CD1c-positive myeloid dendritic cell (primary cell): ENCODE data around the gene SIRT7.
A peak's percentile ranks its signal among the peaks of the same experiment; 100 is the strongest.

ENCODE experiments used
- DNase-seq: peaks from one replicate; pipeline ENCODE4 v3.0.0-alpha.2; 2016; ENCODE audit errors: extremely low spot score

The SIRT7 gene

DNA sequence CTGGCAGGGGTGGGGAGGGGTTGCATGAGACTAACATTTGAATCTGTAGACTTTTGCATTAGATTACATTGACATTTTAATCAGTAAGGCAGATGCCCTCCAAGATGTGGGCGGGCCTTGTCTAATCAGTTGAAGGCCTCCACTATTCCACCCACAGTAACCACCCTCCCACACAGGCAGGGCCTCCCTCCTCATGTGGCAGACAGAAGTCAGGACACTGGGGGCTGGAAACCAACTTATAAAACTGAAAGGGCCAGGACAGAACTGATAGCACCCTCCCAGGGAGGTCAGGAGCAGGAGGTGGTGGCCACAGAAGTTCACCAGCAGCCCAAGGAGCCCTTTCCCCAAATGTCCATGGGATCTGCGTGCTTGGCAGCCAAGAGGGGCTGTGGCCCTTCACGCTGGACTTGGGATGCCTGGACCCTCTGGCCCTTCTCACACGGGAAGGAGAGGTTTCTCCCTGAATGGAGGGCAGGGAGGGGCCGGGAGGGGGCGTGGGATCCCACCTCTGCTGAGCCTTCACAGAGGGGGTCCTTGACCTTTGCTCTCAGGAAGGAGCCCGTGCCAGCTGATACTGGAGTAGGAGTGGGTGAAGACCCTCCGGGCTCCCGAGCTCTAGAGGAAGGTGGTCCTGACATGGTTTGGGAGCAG, 14.5 kb upstream of the SIRT7 start:
- DNase-seq = no peak

GRCh38 chr17:81931557-81932332, 13.8 kb upstream of the SIRT7 start:
- no peak for DNase-seq

- no peak for DNase-seq
These were observed 13.2 kb upstream of the SIRT7 start for GRCh38 chr17:81931189-81931556.

- no peak for DNase-seq
These were observed 12.5 kb upstream of the SIRT7 start for GRCh38 chr17:81930142-81931125.

GRCh38 chr17:81929253-81930141, 11.5 kb upstream of the SIRT7 start:
- DNase-seq = no peak

GRCh38 chr17:81928544-81929252, 10.7 kb upstream of the SIRT7 start:
- no peak for DNase-seq

DNA sequence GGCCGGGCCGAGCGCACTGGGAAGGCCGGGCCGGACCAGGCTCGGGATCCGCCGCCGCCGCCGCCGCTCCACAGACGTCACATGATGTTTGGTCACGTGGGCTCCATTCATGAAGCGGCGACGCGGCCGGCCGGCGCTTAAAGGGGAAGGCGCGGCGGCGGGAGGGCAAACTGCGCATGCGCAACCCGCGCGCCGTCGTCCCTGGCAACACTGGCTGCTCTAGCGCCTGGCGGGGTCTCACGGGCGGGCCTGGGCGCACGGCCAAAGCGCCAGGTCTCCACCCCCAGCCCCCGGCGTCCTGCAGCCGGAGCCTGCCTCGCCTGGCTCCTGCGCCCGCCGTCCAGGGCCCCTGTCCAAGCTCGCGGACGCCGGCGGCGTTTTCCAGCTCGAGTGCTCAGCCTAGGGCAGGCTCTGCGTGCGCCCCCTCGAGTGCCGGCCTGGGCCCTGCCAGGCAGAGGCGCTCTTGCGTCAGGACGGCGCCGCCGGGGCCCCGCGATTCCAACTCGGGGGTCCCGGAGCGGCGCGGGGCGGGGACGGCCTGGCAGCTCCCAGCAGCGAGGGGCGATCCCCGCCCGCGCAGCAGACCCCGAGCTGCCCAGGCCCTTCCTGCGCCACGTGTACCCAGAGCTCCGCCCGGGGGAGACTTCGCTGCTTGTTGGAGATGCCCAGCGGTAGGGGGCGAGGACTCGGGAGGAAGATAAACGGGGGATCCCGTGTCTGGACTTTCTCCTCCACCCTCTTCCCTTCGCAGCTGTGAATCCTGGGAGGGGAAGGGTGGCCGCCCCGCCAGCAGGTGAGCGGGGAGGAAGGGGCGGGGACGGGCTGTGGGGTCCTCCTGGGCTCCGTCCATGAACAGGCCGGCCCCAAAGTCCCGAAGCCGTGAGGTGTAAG, 9.9 kb upstream of the SIRT7 start, which contains the start of gene MAFG:
Gene MAFG, minus strand, starts transcription at position 83 of the 891 bp plus-strand sequence. CDS start 4,550 bp downstream, outside the sequence.
- DNase-seq = peak; percentile 98

- DNase-seq = no peak
These were observed 9.2 kb upstream of the SIRT7 start for GRCh38 chr17:81927152-81927652.

DNA sequence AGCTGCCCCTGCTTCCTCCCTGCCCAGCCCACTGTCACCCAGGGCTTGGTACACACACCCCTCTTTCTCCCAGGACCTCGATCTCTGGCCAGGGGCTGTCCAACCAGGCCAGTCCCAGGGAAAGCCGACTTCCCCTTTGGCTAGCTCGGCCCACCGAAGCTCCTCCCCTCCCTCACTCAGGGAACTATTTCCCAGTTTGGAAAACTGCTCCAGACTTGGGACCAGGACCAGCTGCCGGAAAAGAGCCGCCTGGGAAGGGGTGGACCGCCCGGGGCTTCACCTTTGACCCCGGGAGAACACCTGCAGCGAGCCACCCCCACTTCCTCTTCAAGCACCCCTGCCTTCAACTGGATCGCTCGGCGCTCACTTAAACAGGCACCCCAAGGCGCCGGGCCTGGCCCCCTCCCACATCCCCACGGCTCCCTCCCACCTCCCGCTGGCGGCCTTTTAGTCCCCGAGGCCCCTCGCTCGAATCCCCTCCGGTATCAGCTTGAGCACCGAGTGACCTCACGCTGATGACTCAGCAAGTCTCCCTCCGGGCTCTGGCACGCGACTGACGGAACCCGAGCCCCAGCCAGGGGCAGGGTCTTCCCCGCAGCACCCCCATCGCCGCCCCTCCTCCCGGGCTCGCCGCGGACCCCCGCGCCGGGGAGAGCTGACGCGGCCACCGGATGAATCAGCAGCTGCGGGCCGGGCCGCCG, 8.6 kb upstream of the SIRT7 start:
- peak; percentile 84 for DNase-seq

- DNase-seq = no peak
These were observed 8.0 kb upstream of the SIRT7 start for GRCh38 chr17:81925860-81926450.

GRCh38 chr17:81924557-81925532, 6.9 kb upstream of the SIRT7 start:
- no peak for DNase-seq

DNA sequence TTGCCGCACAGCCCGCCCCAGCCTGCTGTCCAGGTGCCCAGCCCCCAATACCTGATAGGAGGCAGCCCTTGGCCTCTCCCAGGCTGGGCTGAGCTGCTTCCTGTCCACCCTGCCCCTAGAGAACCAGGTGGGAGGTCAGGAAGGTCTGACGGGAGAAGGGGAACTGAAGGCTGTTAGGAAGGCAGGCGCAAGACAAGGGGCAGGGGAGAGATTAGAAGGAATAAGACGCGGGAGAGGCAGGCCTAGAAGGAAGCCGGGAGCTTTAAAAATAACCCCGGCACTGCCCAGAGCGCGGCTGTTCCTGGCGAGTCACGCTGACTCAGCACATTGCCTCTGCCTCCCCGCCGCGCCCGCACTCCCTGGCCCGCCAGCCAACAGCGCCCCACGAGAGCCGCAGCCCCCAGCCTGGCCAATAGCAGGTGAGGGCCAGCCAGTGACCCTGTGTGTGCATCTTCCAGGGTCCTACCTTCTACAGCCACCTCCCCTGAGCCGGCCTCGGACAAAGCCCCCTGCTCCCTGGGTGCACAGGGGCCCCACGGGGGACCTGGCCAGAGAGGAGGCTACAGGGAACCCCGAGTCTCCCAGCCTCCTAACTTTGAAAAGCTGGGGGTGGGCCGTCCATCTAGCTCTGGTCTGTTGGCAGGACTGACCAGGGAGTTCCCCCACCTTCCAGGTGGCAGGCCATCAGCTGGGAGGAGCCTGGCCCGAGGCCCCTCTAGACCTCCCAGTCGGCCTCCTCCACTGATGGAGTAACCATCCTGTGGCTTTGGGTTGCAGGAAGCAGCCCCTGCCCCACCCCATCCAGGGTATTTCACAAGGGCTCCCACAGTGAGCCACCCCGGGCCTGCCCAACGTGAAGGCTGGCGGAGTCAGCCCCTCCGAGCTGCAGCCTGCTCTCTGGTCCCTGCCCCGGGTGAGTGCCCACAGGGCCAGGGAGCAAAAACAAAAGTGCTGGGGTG, 5.6 kb upstream of the SIRT7 start:
- peak; percentile 82 for DNase-seq

GRCh38 chr17:81922566-81923301, 4.8 kb upstream of the SIRT7 start:
- DNase-seq = no peak

DNA sequence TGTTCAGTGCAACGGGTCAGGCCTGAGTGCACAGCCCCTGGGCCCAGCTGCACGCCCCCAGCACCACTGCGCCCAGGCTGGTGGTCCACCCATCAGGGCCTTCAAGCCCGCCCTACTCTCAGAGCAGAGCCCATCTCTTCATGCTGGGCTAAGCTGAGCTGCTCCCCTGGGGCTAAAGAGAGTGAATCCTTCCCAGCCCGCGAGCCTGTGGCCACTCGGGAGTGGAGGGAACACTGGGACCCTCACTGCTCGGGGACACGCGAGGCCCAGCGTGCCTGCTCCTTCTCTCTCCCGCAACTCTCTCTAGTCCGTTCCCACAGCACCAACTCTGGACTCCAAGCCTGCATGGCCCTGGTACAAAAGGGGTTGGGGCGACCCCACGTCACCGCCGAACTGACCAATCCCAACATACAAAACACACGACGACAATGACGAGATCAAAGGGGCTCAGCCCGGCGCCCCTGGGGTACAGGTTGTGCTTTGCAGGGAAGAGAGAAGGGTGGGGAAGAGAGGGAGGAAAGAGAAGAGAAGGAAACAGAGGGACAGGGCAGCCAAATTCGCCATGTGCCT, 4.1 kb upstream of the SIRT7 start:
- DNase-seq = no peak

GRCh38 chr17:81921537-81921862, 3.5 kb upstream of the SIRT7 start:
- DNase-seq = no peak
